Endodermal cell (in vitro differentiated cells): ENCODE data around the gene GSE1. TPM values are rescaled to one million over a fixed set of nuclear protein-coding genes. Genes with fewer than 3 reads are reported as not detected.
A peak's percentile ranks its signal among the peaks of the same experiment; 100 is the strongest.

Source experiments
- DNase-seq: peaks from one replicate; pipeline ENCODE4 v3.0.0-alpha.2; 2017
- H3K27ac ChIP-seq: 2 replicates; pipeline ENCODE4 v1.5.1; 2013; ENCODE audit warnings: mild to moderate bottlenecking, low read depth, low read length, moderate library complexity
- H3K27me3 ChIP-seq: 2 replicates; pipeline ENCODE4 v1.6.1; 2013; ENCODE audit warnings: mild to moderate bottlenecking, low read length, moderate library complexity; ENCODE audit not compliant: insufficient read depth, control insufficient read depth, poor library complexity, severe bottlenecking
- H3K36me3 ChIP-seq: 2 replicates; pipeline ENCODE4 v1.7.0; 2013; ENCODE audit warnings: mild to moderate bottlenecking, low read length, moderate library complexity; ENCODE audit not compliant: control insufficient read depth, insufficient read depth
- H3K4me1 ChIP-seq: one replicate; pipeline ENCODE4 v1.7.0; 2013; ENCODE audit warnings: low read length; ENCODE audit not compliant: control insufficient read depth, insufficient read depth
- H3K4me3 ChIP-seq: 2 replicates; pipeline ENCODE4 v1.5.1; 2013; ENCODE audit warnings: mild to moderate bottlenecking, low read length, moderate library complexity
- H3K9ac ChIP-seq: 2 replicates; pipeline ENCODE4 v1.6.1; 2013; ENCODE audit warnings: mild to moderate bottlenecking, low read length, moderate library complexity; ENCODE audit not compliant: poor library complexity, severe bottlenecking; ENCODE audit errors: extremely low read depth
- H3K9me3 ChIP-seq: 2 replicates; pipeline ENCODE4 v1.6.1; 2013; ENCODE audit warnings: mild to moderate bottlenecking, low read length, moderate library complexity; ENCODE audit not compliant: control insufficient read depth
- H3K27ac Mint-ChIP-seq: 2 replicates; pipeline ENCODE4 v1.8.0; 2020; ENCODE audit warnings: mixed read lengths
- H3K27me3 Mint-ChIP-seq: 2 replicates; pipeline ENCODE4 v1.8.0; 2021; ENCODE audit warnings: mild to moderate bottlenecking, mixed read lengths; ENCODE audit not compliant: insufficient read depth
- H3K36me3 Mint-ChIP-seq: 2 replicates; pipeline ENCODE4 v1.8.0; 2020; ENCODE audit warnings: low read depth, mixed read lengths
- H3K4me1 Mint-ChIP-seq: 2 replicates; pipeline ENCODE4 v1.8.0; 2020; ENCODE audit warnings: mixed read lengths
- H3K4me3 Mint-ChIP-seq: 2 replicates; pipeline ENCODE4 v1.8.0; 2020; ENCODE audit warnings: mild to moderate bottlenecking, moderate library complexity, mixed read lengths
- H3K9me3 Mint-ChIP-seq: 2 replicates; pipeline ENCODE4 v1.8.0; 2020; ENCODE audit warnings: mild to moderate bottlenecking, mixed read lengths
- CTCF ChIP-seq: fragments of 200-600 bp; sonication (generic); conservative IDR thresholded peaks from 2 replicates; pipeline ENCODE4 v1.5.0; 2021; ENCODE audit warnings: antibody characterized with exemption, mild to moderate bottlenecking
- WGBS, 2 experiments: methylation state at CpG; one replicate each; pipeline versions ENCODE4 v1.1.5 to v1.1.7; 2013; ENCODE audit warnings: missing lambda C conversion rate in 2 of 2, mixed read lengths in 1 of 2; ENCODE audit not compliant: insufficient coverage in 1 of 2, insufficient read length in 1 of 2; 5-methylcytosine and 5-hydroxymethylcytosine counted together
- total RNA-seq, 2 donors: library from RNA; stranded (reverse); fragmentation: NEBNext Ultra II Directional in 1 of 2; extraction: Animal tissue kit (Norgen Biotek cat#: 25700) in 1 of 2; gene quantifications; 2 replicates in 1 of 2; 3 replicates in 1 of 2; pipeline ENCODE4 v1.2.1, GENCODE V29; 2021

The GSE1 gene
- total RNA-seq, 2 donors from 2014 or later = 108 to 128 TPM

GRCh38 chr16:85637808-85638647 lies 24.9 kb downstream of the GSE1 start:
- Histone ChIP-seq H3K4me3 (no peak overlapping the region), H3K9ac (no peak overlapping the region), H3K27ac (peak overlapping the region; percentile 49), H3K4me1 (no peaks in the 10 kb centered on the region), H3K9me3 (no peaks in the 10 kb centered on the region), H3K27me3 (no peaks in the 10 kb centered on the region), H3K36me3 (peaks cover 9% of the 10 kb centered on the region)
- DNase-seq = no peak
- Mint-ChIP-seq H3K4me3 (no peak overlapping the region), H3K27ac (no peak overlapping the region), H3K9me3 (no peaks in the 10 kb centered on the region), H3K27me3 (no peaks in the 10 kb centered on the region), H3K4me1 (no peaks in the 10 kb centered on the region), H3K36me3 (peaks cover 6% of the 10 kb centered on the region)
- no peak for TF ChIP-seq CTCF
- WGBS, 2 experiments = 92 to 93% methylated on average over 16 to 37 of the region's 37 CpGs

- WGBS, 2 experiments = 94 to 100% methylated on average over 5 to 26 of the region's 26 CpGs
- Histone ChIP-seq H3K4me1 (no peaks in the 10 kb centered on the region), H3K27ac (no peak overlapping the region), H3K4me3 (no peak overlapping the region), H3K9ac (no peak overlapping the region), H3K27me3 (no peaks in the 10 kb centered on the region), H3K9me3 (no peaks in the 10 kb centered on the region), H3K36me3 (peaks cover 9% of the 10 kb centered on the region)
- DNase-seq = no peak
- no peak for TF ChIP-seq CTCF
- Mint-ChIP-seq H3K27ac (peak overlapping the region; percentile 64), H3K4me3 (no peak overlapping the region), H3K4me1 (no peaks in the 10 kb centered on the region), H3K36me3 (peaks cover 9% of the 10 kb centered on the region), H3K27me3 (no peaks in the 10 kb centered on the region), H3K9me3 (no peaks in the 10 kb centered on the region)
These were observed 25.7 kb downstream of the GSE1 start for GRCh38 chr16:85638695-85639409.

DNA sequence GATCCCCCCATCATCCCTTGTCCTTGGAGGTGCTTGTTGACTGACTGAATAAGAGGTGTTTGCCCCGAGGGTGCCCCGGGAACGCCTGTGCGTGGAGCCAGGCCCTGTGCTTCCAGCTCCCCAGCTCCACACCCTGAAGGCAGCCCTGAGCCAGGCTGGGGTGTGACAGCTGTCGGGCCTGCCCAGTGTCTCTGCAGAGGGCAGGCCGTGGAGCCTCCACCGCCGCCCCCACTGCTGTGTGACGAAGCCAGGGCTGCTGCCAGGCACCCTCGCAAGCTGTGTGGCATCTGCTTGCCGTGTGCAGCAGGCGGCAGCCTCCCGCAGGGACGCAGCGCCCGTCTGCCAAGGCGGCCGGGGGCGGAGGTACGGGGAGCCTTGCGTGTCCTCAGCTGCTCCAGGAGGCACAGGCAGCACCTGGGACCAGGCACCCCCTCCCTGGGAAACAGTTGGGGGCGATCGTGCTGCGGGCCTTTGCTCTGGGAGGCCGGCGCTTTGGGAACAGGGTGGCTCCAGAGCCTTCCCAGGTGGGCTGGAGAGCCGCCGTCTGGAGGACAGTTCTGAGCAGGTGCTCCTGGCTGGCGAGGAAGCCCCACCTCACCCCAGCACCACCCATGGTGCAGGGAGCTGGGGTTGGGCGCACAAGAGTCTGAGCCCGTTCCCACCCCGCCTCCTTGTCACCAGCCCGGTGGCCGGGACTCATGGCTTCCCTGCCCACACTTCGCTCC lies 26.6 kb downstream of the GSE1 start:
- TF ChIP-seq CTCF = no peak
- no peak overlapping the region for H3K4me3 ChIP-seq
- peak overlapping the region; percentile 64 for H3K27ac Mint-ChIP-seq
- no peaks in the 10 kb centered on the region for H3K4me1 Mint-ChIP-seq
- peaks cover 16% of the 10 kb centered on the region for H3K36me3 Mint-ChIP-seq
- no peaks in the 10 kb centered on the region for H3K27me3 ChIP-seq
- no peak for DNase-seq
- no peaks in the 10 kb centered on the region for H3K9me3 ChIP-seq
- H3K9ac ChIP-seq = no peak overlapping the region
- no peaks in the 10 kb centered on the region for H3K4me1 ChIP-seq
- H3K27ac ChIP-seq = no peak overlapping the region
- peaks cover 13% of the 10 kb centered on the region for H3K36me3 ChIP-seq
- 94 to 96% methylated on average over 33 to 35 of the region's 35 CpGs for WGBS, 2 experiments
- no peaks in the 10 kb centered on the region for H3K9me3 Mint-ChIP-seq
- H3K4me3 Mint-ChIP-seq = no peak overlapping the region
- H3K27me3 Mint-ChIP-seq = no peaks in the 10 kb centered on the region
